ENCODE data around the gene ACTL7B. TPM values are rescaled to one million over a fixed set of nuclear protein-coding genes. Genes with fewer than 3 reads are reported as not detected.
"Not testable (repeated sequence)": the region's sequence is repeated elsewhere in the genome, so short reads cannot be mapped to it uniquely, and the experiment has no call there.

Gene ACTL7B
- total RNA-seq, 1 experiment from 2014 or later, result not detected

DNA sequence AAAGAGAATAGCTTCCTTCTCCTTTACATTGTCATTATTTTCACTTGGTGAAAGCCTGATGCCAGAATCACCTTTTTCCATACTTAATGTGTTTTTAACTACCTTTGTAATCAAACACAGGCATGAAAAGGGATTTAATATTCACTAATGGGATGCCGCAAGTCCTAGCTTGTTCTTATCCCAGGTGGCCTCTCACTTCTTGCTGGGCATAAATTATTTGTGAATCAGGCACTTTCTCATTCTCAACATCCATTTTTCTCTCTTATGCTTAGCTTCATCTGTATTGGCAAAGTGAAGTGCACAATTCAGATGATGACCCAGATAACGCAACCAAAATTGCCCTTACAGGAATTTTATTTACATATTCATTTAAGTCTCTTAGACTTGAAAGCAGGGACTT, 10.9 kb downstream of the ACTL7B start:
- no peak for DNase-seq (ENCODE audit: low spot score)

DNA sequence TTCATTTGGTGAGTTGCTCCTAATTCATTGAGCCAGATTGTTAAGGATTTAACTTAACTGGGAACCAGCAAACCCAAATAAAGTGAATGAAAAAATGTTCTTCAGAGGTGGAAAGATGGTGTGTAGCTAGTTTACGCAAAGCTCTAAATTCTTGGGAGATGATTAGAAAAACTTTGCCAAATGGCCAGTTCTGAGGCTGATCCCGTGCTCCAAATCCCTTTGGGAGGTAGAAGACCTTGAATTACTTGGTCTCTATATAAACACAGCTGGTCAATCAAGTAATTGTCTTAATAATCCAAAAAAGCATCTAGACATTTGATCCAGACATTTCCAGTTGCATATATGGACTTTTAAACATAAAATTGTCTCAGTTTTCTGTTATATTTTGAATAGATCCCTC, 11.4 kb downstream of the ACTL7B start:
- DNase-seq (ENCODE audit: low spot score), result no peak

DNA sequence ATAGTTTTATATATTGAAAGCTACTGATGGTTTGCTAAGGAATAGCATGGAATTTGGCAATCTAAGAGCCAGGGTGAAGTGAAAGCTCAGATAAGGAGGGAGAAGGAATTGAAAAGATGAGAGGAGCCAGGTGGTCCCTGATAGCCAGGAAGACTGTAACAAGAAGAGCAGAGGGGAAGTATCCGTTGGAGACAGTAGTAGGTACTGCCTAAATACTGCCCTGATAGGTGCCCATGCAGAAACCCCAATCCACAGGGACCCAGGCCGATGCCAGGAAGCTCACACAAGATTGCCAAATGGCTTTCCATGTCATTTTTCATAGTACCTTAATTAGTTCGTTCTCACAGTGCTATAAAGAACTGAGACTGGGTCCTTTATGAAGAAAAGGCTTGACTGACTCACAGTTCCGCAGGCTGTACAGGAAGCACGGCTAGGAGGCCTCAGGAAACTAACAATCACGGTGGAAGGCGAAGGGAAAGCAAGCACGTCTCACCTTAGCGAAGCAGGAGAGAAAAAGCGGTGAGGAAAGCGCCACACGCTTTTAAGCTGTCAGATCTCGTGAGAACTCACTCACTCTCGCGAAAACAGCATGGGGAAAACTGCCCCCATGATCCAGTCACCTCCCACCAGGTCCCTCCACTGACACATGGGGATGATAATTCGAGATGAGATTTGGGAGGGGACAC, 13.0 kb downstream of the ACTL7B start:
- no peak for DNase-seq (ENCODE audit: low spot score)

DNA sequence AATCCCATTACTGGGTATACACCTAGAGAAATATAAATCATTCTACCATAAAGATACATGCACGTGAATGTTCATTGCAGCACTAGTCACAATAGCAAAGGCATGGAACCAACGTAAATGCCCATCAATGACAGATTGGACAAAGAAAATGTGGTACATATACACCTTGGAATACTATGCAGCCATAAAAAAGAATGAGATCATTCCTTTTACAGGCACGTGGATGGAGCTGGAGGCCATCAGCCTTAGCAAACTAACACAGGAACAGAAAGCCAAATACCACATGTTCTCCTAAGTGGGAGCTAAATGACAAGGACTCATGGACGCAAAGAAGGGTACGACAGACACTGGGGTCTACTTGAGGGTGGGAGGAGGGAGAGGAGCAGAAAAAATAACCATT, 16.2 kb downstream of the ACTL7B start:
- DNase-seq (ENCODE audit: low spot score), result not testable (repeated sequence)

DNA sequence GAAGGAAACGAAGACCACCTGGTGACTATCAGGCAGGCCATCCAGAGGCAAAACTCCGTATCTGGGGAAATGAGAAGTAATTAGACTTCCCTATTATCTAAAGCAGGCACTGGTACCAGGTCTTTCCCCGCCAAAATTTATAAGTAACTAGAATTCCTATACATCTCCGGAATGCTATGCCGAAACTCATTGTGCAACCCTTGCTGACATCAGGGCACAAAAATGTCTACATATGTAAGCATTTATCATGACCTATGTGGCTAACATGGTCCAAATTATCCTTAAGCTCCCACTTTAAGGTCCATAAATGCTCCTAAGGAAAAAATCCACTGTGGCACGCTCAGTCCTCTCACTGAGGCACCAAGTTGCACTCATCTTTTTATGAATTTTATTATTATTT, 17.8 kb downstream of the ACTL7B start:
- no peak for DNase-seq (ENCODE audit: low spot score)

DNA sequence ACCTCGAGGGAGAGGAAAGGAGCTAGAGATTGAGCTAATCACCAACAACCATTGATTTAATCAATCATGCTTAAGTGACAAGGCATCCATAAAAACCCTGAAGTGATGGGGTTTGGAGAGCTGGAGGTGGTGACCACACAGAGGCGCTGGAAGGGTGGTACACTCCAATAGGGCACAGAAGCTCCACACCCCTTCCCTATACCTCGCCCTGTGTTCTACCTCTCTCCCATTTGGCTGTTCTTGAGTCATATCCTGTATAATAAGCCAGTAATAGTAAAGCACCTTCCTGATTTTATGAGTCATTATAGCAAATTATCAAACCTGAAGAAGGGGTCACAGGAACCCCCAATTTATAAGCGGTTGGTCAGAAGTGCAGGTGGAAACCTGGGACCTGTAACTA, 18.3 kb downstream of the ACTL7B start:
- DNase-seq (ENCODE audit: low spot score), result no peak

DNA sequence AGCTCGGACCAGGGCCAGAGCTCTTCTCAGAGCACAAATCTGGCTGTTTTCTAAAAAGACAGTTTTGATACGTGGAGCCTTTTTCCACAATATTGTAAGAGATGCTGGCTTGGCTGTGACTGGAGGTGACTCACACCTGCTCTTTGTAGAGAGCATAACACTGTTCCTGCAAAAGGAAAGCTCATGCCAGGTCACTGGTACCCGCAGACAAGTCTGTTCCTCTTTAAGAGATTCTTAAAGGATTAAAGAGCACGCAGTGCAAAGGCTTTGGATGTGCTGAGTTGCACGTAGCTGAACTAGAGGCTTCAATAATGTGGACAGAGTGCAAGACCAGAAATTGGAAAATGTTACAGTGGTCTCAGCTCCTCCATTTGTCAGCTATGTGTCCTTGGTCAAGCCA, 19.0 kb downstream of the ACTL7B start:
- no peak for DNase-seq (ENCODE audit: low spot score)

DNA sequence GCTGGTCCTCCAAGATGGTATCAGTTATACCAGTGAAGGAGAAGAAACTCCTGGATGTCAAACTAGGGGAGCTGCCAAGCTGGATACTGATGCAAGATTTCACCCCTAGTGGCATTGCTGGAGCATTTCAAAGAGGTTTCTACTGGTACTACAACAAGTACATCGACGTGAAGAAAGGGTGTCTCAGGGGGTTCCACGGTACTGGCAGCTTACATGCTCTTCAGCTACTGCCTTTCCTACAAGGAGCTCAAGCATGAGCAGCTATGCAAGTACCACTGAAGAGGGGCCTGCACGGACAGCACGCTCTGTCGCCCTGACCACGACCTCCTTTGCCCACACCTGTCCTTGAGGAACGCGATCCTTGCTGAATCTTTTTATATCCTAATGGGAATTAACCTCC, 19.5 kb downstream of the ACTL7B start:
- DNase-seq (ENCODE audit: low spot score), result no peak

DNA sequence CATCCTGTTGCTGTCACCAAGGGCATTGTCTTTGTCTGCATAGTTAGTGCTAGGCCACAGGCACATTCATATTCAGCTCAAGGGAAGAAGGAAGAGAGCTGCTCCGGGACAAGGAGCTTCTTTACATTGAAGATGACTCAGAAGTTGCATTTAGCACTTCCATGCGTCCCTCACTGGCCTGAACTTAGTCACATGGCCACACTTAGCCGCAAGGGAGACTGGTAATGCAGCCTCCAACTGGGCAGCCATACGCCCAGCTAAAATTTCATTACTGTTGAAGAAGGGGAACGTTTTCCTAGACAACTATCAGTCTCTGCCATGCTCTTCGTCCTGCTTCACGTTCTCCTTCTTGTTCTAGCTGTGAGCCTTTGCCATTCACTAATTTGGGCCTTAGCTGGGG, 20.0 kb downstream of the ACTL7B start:
- no peak for DNase-seq (ENCODE audit: low spot score)

DNA sequence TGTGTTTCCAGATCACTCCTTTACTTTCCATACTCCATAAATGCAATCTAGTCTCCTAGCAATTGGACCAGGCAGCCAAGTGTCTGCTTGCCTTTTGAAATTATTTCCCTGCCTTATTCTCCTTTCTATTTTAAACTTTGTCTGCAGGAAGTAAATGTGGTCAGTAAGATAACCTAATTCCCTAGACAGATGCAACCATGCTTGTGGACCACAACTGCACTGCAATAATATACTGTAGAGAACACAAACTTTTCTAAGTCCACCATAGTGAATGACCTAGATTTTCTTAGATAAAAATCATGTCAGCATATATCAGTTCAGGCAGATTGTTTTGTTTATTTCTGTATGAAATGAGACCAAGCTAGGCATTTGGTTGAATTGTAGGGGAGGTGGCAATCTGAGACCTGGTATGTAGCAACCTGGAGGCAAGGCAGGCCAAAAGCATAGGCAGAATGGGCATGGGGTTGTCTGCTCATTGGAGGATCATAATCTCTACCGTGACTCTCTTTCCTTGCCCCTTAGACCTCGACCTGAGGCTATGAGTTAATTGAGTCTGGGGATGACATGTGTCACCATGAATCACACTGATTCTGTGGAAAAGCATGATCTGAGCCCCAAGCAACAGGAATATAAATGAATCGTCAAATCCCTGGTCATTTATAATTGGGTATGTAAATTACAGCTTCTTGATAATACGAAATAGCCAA, 20.7 kb downstream of the ACTL7B start:
- DNase-seq (ENCODE audit: low spot score), result no peak

DNA sequence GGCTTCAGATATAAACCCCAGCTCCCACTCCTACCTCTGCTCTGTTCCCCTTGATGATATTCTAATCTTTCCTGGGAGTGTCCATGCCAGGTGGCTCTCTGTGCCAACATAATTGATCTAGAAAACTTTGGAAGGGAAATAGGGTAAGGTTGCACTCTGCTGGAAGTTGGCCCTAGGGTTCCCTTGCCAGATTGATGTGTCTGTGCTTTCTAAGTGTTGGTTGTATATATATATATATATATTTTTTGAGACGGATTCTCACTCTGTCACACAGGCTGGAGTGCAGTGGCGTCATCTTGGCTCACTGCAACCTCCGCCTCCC, 23.6 kb downstream of the ACTL7B start:
- DNase-seq (ENCODE audit: low spot score), result no peak

DNA sequence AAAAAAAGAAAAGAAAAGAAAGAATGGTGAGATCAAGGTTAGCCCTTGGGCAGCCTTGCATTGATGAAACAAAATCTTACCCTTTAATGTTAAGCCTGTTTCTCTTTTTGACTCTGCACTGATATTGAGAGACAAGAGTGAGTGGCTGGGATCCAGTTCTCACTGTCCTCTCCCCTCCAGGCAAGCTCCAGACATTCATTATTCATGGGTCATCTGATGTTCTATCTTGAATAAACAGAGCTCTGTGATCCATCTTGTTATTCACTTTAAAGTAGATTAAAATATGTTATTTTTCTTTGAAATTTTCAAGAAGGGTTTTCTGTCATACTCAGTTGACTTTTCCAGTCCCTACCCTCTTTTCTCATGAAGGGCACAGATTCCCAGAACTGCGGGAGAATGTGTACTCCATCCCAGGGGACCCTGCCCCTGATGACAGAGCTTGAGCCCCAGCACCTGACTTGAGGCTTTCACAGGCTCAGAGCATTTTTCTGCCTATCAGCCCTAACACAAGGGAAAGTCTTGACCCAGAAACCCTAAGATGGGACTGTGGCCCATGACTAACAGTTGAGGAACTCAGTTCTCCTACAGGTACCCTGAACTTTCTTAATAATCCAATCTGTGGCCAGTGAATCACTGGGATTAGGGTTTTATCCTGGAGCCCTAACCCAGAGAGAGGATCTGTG, 24.1 kb downstream of the ACTL7B start:
- DNase-seq (ENCODE audit: low spot score), result no peak

DNA sequence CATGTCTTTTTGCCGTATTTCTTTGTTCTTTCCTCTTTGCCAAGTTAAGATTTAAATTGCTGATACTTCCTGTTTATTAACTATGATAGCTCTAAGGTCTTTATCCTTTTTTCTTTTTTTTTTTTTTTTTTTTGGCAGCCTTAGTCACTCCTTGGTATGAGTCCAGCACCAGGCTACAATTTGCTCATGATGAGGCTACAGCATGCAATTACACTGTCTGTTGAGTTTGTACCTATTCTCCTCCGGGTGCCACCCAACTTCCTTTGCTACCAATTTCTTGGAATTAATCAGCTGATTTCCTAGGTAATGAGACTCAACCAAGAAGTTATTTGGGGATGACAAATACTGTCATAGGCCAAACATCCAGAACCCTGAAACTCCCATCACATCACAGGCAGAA, 25.5 kb downstream of the ACTL7B start:
- DNase-seq (ENCODE audit: low spot score), result no peak

DNA sequence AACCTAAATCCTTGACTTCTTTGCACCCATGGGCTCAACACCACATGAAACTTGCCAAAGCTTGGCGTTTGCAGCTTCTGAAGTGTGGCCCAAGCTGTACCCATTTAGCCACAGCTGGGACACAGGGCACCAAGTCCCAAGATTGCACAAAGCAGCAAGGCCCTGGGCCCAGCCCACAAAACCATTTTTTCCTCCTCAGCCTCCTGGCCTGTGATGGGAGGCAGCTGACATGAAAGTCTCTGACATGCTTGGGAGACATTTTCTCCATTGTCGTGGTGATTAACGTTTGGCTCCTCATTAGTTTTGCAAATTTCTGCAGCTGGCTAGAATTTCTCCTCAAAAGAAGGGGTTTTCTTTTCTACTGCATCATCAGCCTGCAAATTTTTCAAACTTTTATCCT, 32.0 kb downstream of the ACTL7B start:
- DNase-seq (ENCODE audit: low spot score), result no peak

DNA sequence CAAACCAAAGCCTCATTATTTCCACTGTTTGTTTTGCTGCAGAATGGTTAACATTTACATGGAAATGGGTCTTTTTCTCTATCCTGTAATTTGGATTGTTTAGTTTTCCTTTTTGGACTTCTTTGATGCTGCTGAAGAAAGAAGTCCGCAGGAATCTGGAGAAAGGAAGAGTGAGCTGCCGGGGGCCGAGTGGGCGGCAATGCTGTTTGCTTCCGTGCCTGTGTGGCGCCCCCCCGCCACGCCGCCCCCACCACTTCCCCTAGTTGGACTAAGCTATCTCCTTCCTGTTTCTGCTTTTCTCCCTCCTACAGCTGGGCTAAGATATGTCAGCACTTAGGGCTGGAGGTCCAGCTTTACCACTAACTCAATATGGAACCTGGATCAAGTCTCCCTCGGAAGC, 39.7 kb downstream of the ACTL7B start:
- no peak for DNase-seq (ENCODE audit: low spot score)

DNA sequence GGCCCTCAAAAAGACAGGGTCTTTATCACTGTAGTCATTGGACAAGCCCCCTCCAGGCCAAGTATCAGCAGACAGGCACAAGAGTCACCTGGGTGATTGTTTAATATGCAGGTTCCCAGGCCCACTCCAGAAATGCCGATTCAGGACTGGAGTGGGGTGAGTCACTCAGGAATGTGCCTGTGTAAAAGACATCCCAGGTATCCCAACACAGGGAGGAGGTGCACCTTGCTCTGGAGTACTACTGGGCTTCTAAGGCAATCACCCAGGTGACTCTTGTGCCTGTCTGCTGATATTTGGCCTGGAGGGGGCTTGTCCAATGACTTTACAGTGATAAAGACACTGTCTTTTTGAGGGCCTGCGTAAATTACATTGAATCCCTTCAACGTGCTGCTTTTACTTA, 40.6 kb downstream of the ACTL7B start:
- no peak for DNase-seq (ENCODE audit: low spot score)

DNA sequence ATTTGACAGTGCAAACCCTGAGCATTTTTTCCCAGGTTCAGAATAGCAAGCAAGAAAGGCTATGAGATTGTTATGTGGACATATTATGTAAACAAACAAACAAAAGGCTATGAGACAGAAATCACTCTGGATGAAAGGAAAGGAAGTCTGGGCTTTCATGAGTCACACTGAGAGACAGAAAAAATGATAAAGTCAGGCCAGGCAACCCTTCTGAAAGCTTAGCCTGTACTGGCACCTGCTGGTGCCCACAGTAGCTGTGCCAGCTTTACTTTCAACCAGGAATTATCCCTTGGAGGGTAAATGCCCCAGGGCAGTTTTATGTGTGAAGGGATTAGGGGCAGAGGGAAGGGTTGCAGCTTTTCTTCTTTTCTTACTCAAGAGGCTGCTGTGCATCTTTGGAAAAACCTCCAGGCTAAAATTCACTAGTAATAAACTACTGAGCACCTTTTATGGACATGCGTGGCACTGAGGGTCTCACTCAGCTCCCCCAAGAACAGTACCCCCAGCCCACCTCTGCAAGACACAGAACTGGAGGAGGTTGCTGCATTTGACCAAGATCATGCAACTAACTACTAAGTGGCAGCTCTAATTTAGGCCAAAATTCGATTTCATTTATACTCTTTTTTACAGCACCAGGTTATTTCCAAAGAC, 41.7 kb downstream of the ACTL7B start:
- peak; percentile 50 for DNase-seq (ENCODE audit: low spot score)

DNA sequence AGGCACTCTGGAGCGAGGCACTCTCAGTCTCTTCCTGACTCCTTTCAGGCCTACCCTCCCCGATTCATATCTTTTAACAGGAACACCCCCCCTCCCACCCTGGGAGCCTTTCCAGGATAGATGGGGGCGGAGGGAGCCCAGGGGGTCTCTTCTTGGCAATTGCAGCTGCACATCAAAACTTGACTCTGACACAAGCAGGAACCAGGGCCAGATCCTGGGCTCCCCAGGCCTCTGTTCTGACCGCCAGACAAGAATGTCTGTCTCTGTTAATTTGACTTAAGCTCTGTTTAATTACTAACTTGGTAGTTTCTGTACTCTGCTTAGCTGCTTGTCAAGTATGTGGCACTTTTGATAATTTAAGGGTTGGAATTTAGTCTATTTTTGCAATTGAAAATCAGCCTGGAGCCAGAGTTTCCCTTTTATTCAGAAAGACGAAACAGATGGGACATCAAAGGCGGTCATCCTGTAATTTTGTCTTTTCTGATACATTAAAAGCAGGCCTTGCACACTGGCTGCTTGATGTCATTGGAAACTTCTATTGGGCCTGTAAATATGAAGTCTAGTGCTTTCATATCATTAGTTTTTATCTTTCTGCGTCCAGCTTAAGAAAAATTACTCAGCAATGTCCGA, 43.3 kb downstream of the ACTL7B start:
- DNase-seq (ENCODE audit: low spot score), result no peak

DNA sequence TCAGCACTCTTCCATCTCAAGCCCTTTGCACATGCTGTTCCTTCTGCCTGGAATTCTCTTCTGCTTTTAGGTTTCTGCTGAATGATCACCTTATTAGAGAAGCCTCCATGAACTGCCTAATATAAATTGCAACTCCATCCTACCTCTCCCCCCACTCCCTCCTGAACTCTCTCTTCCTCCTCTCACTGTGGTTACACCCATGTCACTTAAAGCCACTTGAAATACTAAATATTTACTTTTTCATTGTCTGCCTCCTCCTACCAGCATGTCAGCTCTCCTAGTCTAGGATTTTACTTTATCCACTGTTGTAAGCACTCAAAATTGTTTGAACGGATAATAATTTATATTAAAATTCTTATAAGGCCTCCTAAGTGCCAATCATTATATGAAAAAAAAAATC, 43.8 kb downstream of the ACTL7B start:
- DNase-seq (ENCODE audit: low spot score), result no peak

DNA sequence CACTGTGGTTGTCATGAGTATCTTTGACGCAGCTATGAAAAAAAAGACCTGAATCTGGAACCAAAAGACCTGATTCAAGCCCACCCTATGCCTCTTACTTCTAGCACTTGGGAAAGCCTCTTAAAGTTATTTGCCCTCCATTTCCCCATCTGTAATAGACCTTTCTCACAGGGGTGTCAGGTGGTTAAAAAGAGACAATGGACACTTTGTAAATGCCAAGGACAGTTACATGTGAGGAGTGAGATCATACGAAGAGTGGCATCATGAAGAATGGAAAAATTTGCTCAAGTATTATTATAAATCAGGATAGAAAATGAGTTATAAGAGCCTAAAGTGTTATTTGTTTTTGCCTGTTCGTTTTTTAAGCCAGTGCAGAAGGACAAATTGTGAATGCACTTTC, 46.5 kb downstream of the ACTL7B start:
- no peak for DNase-seq (ENCODE audit: low spot score)

Measured in HT-29 (cell line).